ENCODE data around the gene ME1.
A peak's percentile ranks its signal among the peaks of the same experiment; 100 is the strongest.

ME1 gene

GRCh38 chr6:83470001-83470400 lies 39.1 kb upstream of the ME1 start:
- POLR2A ChIA-PET, result no interaction called here
- no peak for TF ChIP-seq KLF8 (tag by site-specific recombination; IDR thresholded peaks at IDR 0.05)
- TF ChIP-seq PRDM2 (tag by site-specific recombination; IDR thresholded peaks at IDR 0.05; ENCODE audit: borderline replicate concordance), result no peak
- no peak overlapping the region for H3K27ac ChIP-seq (ENCODE audit: extremely low read depth, low read depth, low read length)

GRCh38 chr6:83467620-83468036 lies 36.8 kb upstream of the ME1 start:
- no peaks in the 10 kb centered on the region for H3K4me1 ChIP-seq (ENCODE audit: control insufficient read depth, insufficient read depth, low read length)
- no peaks in the 10 kb centered on the region for H3K9me3 ChIP-seq (ENCODE audit: control insufficient read depth, insufficient read depth, low read depth, low read length)
- H3K36me3 ChIP-seq (ENCODE audit: control insufficient read depth in 2 of 2, insufficient read depth in 1 of 2, low read length in 2 of 2), result no peaks in the 10 kb centered on the region
- ChIA-PET POLR2A (no interaction called here), CTCF (no interaction called here)
- H3K27ac ChIP-seq (ENCODE audit: extremely low read depth, low read depth, low read length), result no peak overlapping the region
- H3K4me3 ChIP-seq (ENCODE audit: low read depth, low read length), result no peak overlapping the region
- TF ChIP-seq ZNF221 (tag by site-specific recombination; IDR thresholded peaks at IDR 0.05; ENCODE audit: borderline replicate concordance) (no peak), ATF2 (tag by site-specific recombination; IDR thresholded peaks at IDR 0.05; ENCODE audit: low read depth) (no peak), ZNF501 (tag by site-specific recombination; IDR thresholded peaks at IDR 0.05) (no peak), ZNF571 (tag by site-specific recombination; IDR thresholded peaks at IDR 0.05) (no peak), ZNF112 (tag by site-specific recombination; IDR thresholded peaks at IDR 0.05) (no peak), ZNF777 (tag by site-specific recombination; IDR thresholded peaks at IDR 0.05; ENCODE audit: borderline replicate concordance) (no peak), ZNF23 (tag by site-specific recombination; IDR thresholded peaks at IDR 0.05; ENCODE audit: borderline replicate concordance) (no peak), ZNF692 (tag by site-specific recombination; IDR thresholded peaks at IDR 0.05) (peak; percentile 89), ZNF426 (tag by site-specific recombination; IDR thresholded peaks at IDR 0.05) (no peak), ZNF701 (tag by site-specific recombination; IDR thresholded peaks at IDR 0.05) (no peak), WT1 (tag by site-specific recombination; IDR thresholded peaks at IDR 0.05) (no peak), PRDM10 (tag by site-specific recombination; IDR thresholded peaks at IDR 0.05) (0 out of 2 replicates have a peak, but pooled peaks have one; percentile 30), ZNF544 (tag by site-specific recombination; IDR thresholded peaks at IDR 0.05) (no peak), BCL6B (tag by site-specific recombination; IDR thresholded peaks at IDR 0.05) (no peak), HOXD13 (CRISPR knock-in tag; IDR thresholded peaks at IDR 0.05; ENCODE audit: borderline replicate concordance) (no peak), ZNF514 (tag by site-specific recombination; IDR thresholded peaks at IDR 0.05) (no peak), MZF1 (tag by site-specific recombination; IDR thresholded peaks at IDR 0.05; ENCODE audit: borderline replicate concordance) (no peak), ZNF146 (tag by site-specific recombination; IDR thresholded peaks at IDR 0.05) (no peak), ZNF48 (tag by site-specific recombination; IDR thresholded peaks at IDR 0.05) (no peak)

More at GRCh38 chr6:83470001-83470400, 39.1 kb upstream of the ME1 start:
- H3K4me3 ChIP-seq (ENCODE audit: low read depth, low read length), result no peak overlapping the region
- H3K9me3 ChIP-seq (ENCODE audit: control insufficient read depth, insufficient read depth, low read depth, low read length), result no peaks in the 10 kb centered on the region
- H3K36me3 ChIP-seq (ENCODE audit: control insufficient read depth in 2 of 2, insufficient read depth in 1 of 2, low read length in 2 of 2), result no peaks in the 10 kb centered on the region
- H3K4me1 ChIP-seq (ENCODE audit: control insufficient read depth, insufficient read depth, low read length), result no peaks in the 10 kb centered on the region
- CTCF ChIA-PET, result interaction anchor here (0.7 to 1.0 kb wide), 2 partner anchors 42 to 44 kb away, joined by 3 read pairs; partner anchors contain the start of gene PRSS35
